ENCODE data around the gene EPM2A. TPM values are rescaled to one million over a fixed set of nuclear protein-coding genes. Genes with fewer than 3 reads are reported as not detected.

The EPM2A gene
- total RNA-seq, 1 donor from 2014 or later, result 9.6 TPM

- Mint-ChIP-seq H3K4me3 (no peak overlapping the region), H3K4me1 (no peaks in the 10 kb centered on the region), H3K27me3 (ENCODE audit: insufficient read depth, low read depth) (no peaks in the 10 kb centered on the region), H3K27ac (no peak overlapping the region), H3K36me3 (no peaks in the 10 kb centered on the region), H3K9me3 (no peaks in the 10 kb centered on the region)
- DNase-seq (ENCODE audit: low spot score), result no peak
- no peaks in the 10 kb centered on the region for H3K27me3 ChIP-seq
- no peaks in the 10 kb centered on the region for H3F3A ChIP-seq (ENCODE audit: low read depth)
- H3K36me3 ChIP-seq, result no peaks in the 10 kb centered on the region
- no peaks in the 10 kb centered on the region for H3K9me3 ChIP-seq (ENCODE audit: low read depth)
- no peak overlapping the region for H3K27ac ChIP-seq
- no peak overlapping the region for H2AFZ ChIP-seq (replicated peaks)
- no peaks in the 10 kb centered on the region for H4K20me1 ChIP-seq (ENCODE audit: low read depth)
- H3K79me2 ChIP-seq (ENCODE audit: low read depth), result no peaks in the 10 kb centered on the region
- no peak overlapping the region for H3K4me3 ChIP-seq
- no peaks in the 10 kb centered on the region for H3K4me1 ChIP-seq
- TF ChIP-seq EZH2phosphoT487 (IDR thresholded peaks at IDR 0.05) (no peak), CTCF (IDR thresholded peaks at IDR 0.05) (no peak), EZH2 (IDR thresholded peaks at IDR 0.05) (no peak)
- no peak overlapping the region for H3K4me2 ChIP-seq
- no peak overlapping the region for H3K9ac ChIP-seq
Measured at GRCh38 chr6:145651988-145652387, 83.3 kb downstream of the EPM2A start.

- Histone ChIP-seq H3K4me2 (no peak overlapping the region), H3F3A (ENCODE audit: low read depth) (no peaks in the 10 kb centered on the region), H2AFZ (replicated peaks) (no peak overlapping the region), H4K20me1 (ENCODE audit: low read depth) (no peaks in the 10 kb centered on the region), H3K79me2 (ENCODE audit: low read depth) (no peaks in the 10 kb centered on the region), H3K27me3 (no peaks in the 10 kb centered on the region), H3K27ac (no peak overlapping the region), H3K4me3 (no peak overlapping the region), H3K4me1 (no peaks in the 10 kb centered on the region), H3K36me3 (no peaks in the 10 kb centered on the region), H3K9me3 (ENCODE audit: low read depth) (no peaks in the 10 kb centered on the region), H3K9ac (no peak overlapping the region)
- DNase-seq (ENCODE audit: low spot score), result no peak
- TF ChIP-seq EZH2phosphoT487 (IDR thresholded peaks at IDR 0.05), result no peak
- no peak for TF ChIP-seq EZH2 (IDR thresholded peaks at IDR 0.05)
- TF ChIP-seq CTCF (IDR thresholded peaks at IDR 0.05), result no peak
- Mint-ChIP-seq H3K36me3 (no peaks in the 10 kb centered on the region), H3K27me3 (ENCODE audit: insufficient read depth, low read depth) (no peaks in the 10 kb centered on the region), H3K9me3 (no peaks in the 10 kb centered on the region), H3K4me1 (no peaks in the 10 kb centered on the region), H3K27ac (no peak overlapping the region), H3K4me3 (no peak overlapping the region)
Measured at GRCh38 chr6:145648149-145648548, 87.2 kb downstream of the EPM2A start.

DNA sequence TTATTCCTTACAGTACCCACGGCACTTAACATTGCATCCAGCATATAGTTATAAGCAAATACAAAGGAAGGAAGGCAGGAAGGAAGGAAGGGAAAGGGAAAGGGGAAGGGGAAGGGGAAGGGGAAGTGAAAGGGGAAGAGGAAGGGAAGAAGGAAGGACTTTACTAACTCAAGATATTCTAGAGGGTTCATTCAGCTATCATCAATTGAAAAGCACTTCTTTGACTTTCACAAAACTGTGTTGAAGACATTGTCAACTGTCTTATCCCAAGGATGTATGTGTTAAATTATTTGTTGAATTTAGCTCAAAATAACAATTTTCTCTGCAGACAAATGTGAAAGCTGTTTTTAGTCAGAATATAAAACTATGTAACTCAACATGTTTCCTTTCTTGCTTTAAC is 87.7 kb downstream of the EPM2A start:
- Mint-ChIP-seq H3K4me3 (no peak overlapping the region), H3K27me3 (ENCODE audit: insufficient read depth, low read depth) (no peaks in the 10 kb centered on the region), H3K9me3 (no peaks in the 10 kb centered on the region), H3K4me1 (no peaks in the 10 kb centered on the region), H3K36me3 (no peaks in the 10 kb centered on the region), H3K27ac (no peak overlapping the region)
- Histone ChIP-seq H3K9ac (no peak overlapping the region), H4K20me1 (ENCODE audit: low read depth) (no peaks in the 10 kb centered on the region), H3K9me3 (ENCODE audit: low read depth) (no peaks in the 10 kb centered on the region), H3K36me3 (no peaks in the 10 kb centered on the region), H3K4me1 (no peaks in the 10 kb centered on the region), H3K27me3 (no peaks in the 10 kb centered on the region), H3K4me2 (no peak overlapping the region), H3K4me3 (no peak overlapping the region), H3F3A (ENCODE audit: low read depth) (no peaks in the 10 kb centered on the region), H3K27ac (no peak overlapping the region), H3K79me2 (ENCODE audit: low read depth) (no peaks in the 10 kb centered on the region), H2AFZ (replicated peaks) (no peak overlapping the region)
- no peak for DNase-seq (ENCODE audit: low spot score)
- TF ChIP-seq CTCF (IDR thresholded peaks at IDR 0.05) (no peak), EZH2 (IDR thresholded peaks at IDR 0.05) (no peak), EZH2phosphoT487 (IDR thresholded peaks at IDR 0.05) (no peak)
